ENCODE data around the gene MMP24.

The MMP24 gene

DNA sequence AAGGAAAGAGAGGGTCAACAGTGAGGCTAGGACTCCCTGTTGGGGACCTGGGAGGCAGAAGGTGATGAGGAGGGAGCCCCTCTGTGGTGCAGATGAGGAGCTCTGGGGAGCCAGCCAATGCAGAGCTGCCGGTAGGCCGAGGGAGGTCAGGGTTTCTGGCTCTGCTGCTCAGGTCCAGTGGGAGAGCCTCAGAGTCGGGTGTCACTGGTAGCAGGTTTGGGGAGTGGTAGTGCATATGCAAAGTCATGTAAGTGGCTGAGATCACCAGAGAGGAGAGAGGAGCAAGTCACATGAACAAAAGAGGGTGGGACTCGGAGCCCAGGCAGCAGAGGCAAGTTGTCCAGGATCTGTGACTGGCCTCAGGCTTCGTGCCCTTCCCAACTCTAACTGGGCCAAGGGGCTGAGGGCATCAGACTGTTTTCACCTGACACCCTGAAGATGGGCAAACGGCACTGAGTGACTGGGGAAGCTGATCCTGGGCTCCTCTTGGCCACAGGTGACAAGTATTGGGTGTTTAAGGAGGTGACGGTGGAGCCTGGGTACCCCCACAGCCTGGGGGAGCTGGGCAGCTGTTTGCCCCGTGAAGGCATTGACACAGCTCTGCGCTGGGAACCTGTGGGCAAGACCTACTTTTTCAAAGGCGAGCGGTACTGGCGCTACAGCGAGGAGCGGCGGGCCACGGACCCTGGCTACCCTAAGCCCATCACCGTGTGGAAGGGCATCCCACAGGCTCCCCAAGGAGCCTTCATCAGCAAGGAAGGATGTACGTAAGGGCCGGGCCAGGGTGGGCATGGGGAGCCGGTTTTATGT, 44.8 kb downstream of the MMP24 start:
- no peak overlapping the region for H3K27ac ChIP-seq (ENCODE audit: low read length)
- peaks cover 14 to 39% of the 10 kb centered on the region in 2 donors for H3K36me3 ChIP-seq (ENCODE audit: control insufficient read depth in 2 of 2, insufficient read depth in 2 of 2, low read length in 2 of 2)
- no peaks in the 10 kb centered on the region for H3K27me3 ChIP-seq (ENCODE audit: control insufficient read depth in 1 of 2, insufficient read depth in 2 of 2, low read length in 2 of 2)
- no peak overlapping the region for H3K9ac ChIP-seq (ENCODE audit: low read length in 2 of 2)
- peaks cover 15% of the 10 kb centered on the region for H3K4me1 ChIP-seq (ENCODE audit: control insufficient read depth, insufficient read depth, low read length)
- H3K9me3 ChIP-seq (ENCODE audit: control insufficient read depth in 2 of 2, low read length in 2 of 2): no peaks in the 10 kb centered on the region
- no peak overlapping the region for H3K4me3 ChIP-seq (ENCODE audit: low read length in 2 of 2)

DNA sequence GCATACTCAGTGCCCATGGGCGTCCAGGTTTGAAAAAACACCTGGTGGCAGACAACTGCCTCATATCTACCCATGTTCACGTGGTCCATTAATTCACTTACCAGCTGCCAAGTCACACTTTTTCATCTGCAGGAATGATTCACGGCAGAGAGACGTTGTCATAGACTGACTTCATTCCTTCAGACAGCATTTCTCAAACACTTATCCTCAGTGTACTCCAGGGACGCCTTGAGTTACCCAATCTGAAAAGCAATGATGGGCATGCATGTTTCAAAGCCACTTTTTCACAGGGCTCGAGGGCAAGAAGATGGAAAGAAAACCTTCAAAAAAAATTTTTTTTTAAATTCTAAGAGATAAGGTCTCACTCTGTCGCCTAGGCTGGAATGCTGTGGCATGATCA, 45.4 kb downstream of the MMP24 start:
- Histone ChIP-seq H3K4me1 (ENCODE audit: control insufficient read depth, insufficient read depth, low read length) (peaks cover 20% of the 10 kb centered on the region), H3K36me3 (ENCODE audit: control insufficient read depth in 2 of 2, insufficient read depth in 2 of 2, low read length in 2 of 2) (peaks cover 11 to 35% of the 10 kb centered on the region in 2 donors), H3K4me3 (ENCODE audit: low read length in 2 of 2) (no peak overlapping the region), H3K27ac (ENCODE audit: low read length) (no peak overlapping the region), H3K27me3 (ENCODE audit: control insufficient read depth in 1 of 2, insufficient read depth in 2 of 2, low read length in 2 of 2) (no peaks in the 10 kb centered on the region), H3K9ac (ENCODE audit: low read length in 2 of 2) (no peak overlapping the region), H3K9me3 (ENCODE audit: control insufficient read depth in 2 of 2, low read length in 2 of 2) (no peaks in the 10 kb centered on the region)

DNA sequence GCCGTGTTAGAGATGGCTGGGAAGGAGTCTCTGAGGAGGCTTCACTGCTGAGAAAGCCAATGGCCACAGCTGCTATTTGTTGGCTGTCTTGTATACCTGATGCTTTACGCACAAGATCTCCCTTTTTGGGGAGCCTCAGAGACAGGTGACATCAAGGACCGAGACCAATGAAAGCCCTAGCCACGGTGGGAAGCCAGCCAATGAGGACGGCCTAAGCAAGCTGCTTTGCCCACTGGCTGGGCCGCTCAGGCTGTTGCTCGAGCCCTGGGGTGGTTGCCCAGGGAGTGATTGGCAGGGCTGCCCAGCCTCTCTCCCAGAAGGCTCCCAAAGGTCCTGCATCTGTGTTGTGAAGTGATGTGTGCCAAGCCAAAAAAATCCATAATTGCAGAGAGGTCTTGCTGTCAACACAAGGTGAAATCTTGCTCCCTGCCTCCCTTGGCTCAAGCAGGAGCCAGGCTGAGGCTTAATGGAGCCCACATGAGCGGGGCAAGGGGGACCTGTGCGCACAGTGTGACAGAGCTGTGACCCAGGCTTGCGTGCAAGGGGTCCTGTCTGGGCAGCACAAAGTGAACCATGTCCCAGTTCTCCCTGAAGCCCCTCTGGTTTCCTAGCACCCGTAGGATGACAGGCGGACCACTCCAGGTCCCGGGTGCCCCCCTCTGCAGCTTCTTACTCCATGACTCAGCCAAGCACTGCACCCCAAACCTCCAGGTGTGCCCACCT, 47.1 kb downstream of the MMP24 start:
- peaks cover 11 to 26% of the 10 kb centered on the region in 2 donors for H3K36me3 ChIP-seq (ENCODE audit: control insufficient read depth in 2 of 2, insufficient read depth in 2 of 2, low read length in 2 of 2)
- H3K27me3 ChIP-seq (ENCODE audit: control insufficient read depth in 1 of 2, insufficient read depth in 2 of 2, low read length in 2 of 2): no peaks in the 10 kb centered on the region
- no peak overlapping the region for H3K9ac ChIP-seq (ENCODE audit: low read length in 2 of 2)
- no peaks in the 10 kb centered on the region for H3K9me3 ChIP-seq (ENCODE audit: control insufficient read depth in 2 of 2, low read length in 2 of 2)
- H3K4me1 ChIP-seq (ENCODE audit: control insufficient read depth, insufficient read depth, low read length): peaks cover 29% of the 10 kb centered on the region
- no peak overlapping the region for H3K4me3 ChIP-seq (ENCODE audit: low read length in 2 of 2)
- no peak overlapping the region for H3K27ac ChIP-seq (ENCODE audit: low read length)

DNA sequence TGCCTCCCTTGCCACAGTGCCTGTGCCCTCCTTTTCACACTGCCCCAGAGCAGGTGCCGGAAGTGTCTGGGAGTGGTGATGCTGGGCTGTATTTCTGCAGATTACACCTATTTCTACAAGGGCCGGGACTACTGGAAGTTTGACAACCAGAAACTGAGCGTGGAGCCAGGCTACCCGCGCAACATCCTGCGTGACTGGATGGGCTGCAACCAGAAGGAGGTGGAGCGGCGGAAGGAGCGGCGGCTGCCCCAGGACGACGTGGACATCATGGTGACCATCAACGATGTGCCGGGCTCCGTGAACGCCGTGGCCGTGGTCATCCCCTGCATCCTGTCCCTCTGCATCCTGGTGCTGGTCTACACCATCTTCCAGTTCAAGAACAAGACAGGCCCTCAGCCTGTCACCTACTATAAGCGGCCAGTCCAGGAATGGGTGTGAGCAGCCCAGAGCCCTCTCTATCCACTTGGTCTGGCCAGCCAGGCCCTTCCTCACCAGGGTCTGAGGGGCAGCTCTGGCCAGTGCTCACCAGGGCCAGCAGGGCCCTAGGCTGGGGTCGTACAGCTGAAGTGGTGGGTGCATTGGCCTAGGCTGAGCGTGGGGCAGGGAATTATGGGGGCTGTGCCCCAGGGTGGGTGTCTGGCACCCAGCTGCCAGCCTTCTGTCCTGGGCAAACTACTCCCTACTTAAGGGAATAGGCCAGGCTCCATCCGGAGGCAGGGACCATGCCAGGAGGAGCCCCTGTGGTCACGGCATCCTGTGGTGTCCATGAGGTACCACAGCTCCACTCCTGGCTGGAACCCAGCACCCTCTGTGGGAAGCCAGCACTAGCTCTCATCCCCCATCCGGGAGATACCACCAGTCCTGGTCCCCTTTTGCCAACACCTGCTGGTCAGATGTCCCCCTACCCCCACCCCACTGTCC, 47.9 kb downstream of the MMP24 start:
- H3K9me3 ChIP-seq (ENCODE audit: control insufficient read depth in 2 of 2, low read length in 2 of 2): no peaks in the 10 kb centered on the region
- no peak overlapping the region for H3K27ac ChIP-seq (ENCODE audit: low read length)
- no peak overlapping the region for H3K9ac ChIP-seq (ENCODE audit: low read length in 2 of 2)
- H3K4me1 ChIP-seq (ENCODE audit: control insufficient read depth, insufficient read depth, low read length): peaks cover 26% of the 10 kb centered on the region
- no peaks in the 10 kb centered on the region for H3K27me3 ChIP-seq (ENCODE audit: control insufficient read depth in 1 of 2, insufficient read depth in 2 of 2, low read length in 2 of 2)
- H3K4me3 ChIP-seq (ENCODE audit: low read length in 2 of 2): no peak overlapping the region
- H3K36me3 ChIP-seq (ENCODE audit: control insufficient read depth in 2 of 2, insufficient read depth in 2 of 2, low read length in 2 of 2): peaks cover 19 to 33% of the 10 kb centered on the region in 2 donors

DNA sequence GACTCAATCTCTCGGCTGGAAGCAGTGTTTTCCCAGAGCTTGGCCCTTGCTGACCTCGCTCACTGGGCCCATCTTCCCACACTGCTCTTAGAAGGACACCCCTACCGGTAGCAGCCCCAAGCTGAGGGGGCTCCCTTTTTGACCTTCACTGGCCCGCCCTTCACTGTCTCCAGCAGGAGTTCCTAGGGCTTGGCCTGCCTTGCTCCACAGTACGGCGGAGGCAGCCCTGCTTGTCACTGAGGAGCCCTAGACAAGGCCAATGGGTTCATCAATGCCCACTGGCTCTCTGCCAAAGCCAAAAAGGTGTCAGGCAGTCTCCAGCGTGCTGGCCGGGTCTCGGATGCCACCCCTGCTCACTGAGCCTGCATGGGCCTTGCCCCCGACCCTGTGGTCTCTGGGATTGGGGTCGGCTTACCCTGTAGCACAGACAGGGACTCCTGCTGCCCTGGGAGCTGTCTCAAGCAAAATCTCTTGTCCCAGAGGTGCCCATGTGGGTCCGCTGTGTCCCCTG, 49.3 kb downstream of the MMP24 start:
- no peak overlapping the region for H3K4me3 ChIP-seq (ENCODE audit: low read length in 2 of 2)

DNA sequence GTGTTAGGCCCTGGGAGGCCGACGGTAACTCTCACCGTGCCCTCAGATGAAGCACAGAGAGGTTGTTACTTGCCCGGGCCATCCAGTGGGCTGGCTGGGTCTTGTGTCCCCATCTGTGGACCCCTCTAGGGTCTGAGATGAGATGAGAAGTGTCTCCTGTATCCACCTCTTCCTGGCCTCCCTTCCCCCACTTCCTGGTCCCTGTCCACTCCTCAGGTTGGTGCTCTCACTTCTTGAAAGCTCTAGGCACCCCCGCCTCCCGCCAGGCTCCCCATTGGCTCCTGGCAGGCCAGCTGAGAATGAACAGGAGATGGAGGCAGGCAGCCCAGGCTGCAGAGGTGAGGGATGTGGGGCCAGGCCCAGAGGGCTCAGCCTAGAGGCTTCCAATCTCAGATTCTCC, 49.9 kb downstream of the MMP24 start:
- Histone ChIP-seq H3K9ac (ENCODE audit: low read length in 2 of 2) (peak overlapping the region; percentile 22 to 94), H3K4me1 (ENCODE audit: control insufficient read depth, insufficient read depth, low read length) (peaks cover 26% of the 10 kb centered on the region), H3K36me3 (ENCODE audit: control insufficient read depth in 2 of 2, insufficient read depth in 2 of 2, low read length in 2 of 2) (peaks cover 27 to 33% of the 10 kb centered on the region in 2 donors), H3K9me3 (ENCODE audit: control insufficient read depth in 2 of 2, low read length in 2 of 2) (no peaks in the 10 kb centered on the region), H3K27me3 (ENCODE audit: control insufficient read depth in 1 of 2, insufficient read depth in 2 of 2, low read length in 2 of 2) (no peaks in the 10 kb centered on the region), H3K4me3 (ENCODE audit: low read length in 2 of 2) (peak overlapping the region in 1 of 2 donors; percentile 88), H3K27ac (ENCODE audit: low read length) (peak overlapping the region; percentile 11)

More for the DNA sequence above, 49.3 kb downstream of the MMP24 start:
- Histone ChIP-seq H3K27me3 (ENCODE audit: control insufficient read depth in 1 of 2, insufficient read depth in 2 of 2, low read length in 2 of 2) (no peaks in the 10 kb centered on the region), H3K27ac (ENCODE audit: low read length) (no peak overlapping the region), H3K9me3 (ENCODE audit: control insufficient read depth in 2 of 2, low read length in 2 of 2) (no peaks in the 10 kb centered on the region), H3K36me3 (ENCODE audit: control insufficient read depth in 2 of 2, insufficient read depth in 2 of 2, low read length in 2 of 2) (peaks cover 26 to 37% of the 10 kb centered on the region in 2 donors), H3K9ac (ENCODE audit: low read length in 2 of 2) (peak overlapping the region in 1 of 2 donors; percentile 29), H3K4me1 (ENCODE audit: control insufficient read depth, insufficient read depth, low read length) (peaks cover 26% of the 10 kb centered on the region)

DNA sequence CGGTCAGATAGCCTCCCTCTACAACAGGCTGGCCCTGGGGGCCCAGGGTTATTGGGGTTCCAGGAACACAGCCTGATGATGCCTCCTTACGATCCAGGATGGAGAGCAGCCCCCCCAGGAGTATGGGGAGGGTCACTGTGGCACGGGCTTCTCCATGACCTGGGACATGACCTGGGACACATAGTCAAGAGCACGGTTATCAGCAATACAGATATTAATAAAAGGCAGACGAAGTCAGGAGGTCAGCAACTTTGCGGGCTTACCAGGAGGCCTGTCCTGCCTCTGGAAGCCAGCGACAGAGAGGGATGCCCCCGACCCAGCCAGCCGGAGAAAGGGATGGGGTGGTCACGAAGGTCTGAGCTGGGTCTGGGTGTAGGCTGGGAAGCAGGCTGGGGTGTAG, 50.6 kb downstream of the MMP24 start:
- peaks cover 22 to 30% of the 10 kb centered on the region in 2 donors for H3K36me3 ChIP-seq (ENCODE audit: control insufficient read depth in 2 of 2, insufficient read depth in 2 of 2, low read length in 2 of 2)
- H3K27ac ChIP-seq (ENCODE audit: low read length): peak overlapping the region; percentile 80
- H3K4me1 ChIP-seq (ENCODE audit: control insufficient read depth, insufficient read depth, low read length): peaks cover 26% of the 10 kb centered on the region
- no peaks in the 10 kb centered on the region for H3K9me3 ChIP-seq (ENCODE audit: control insufficient read depth in 2 of 2, low read length in 2 of 2)
- H3K4me3 ChIP-seq (ENCODE audit: low read length in 2 of 2): peak overlapping the region; percentile 88
- peak overlapping the region; percentile 85 to 94 for H3K9ac ChIP-seq (ENCODE audit: low read length in 2 of 2)
- H3K27me3 ChIP-seq (ENCODE audit: control insufficient read depth in 1 of 2, insufficient read depth in 2 of 2, low read length in 2 of 2): no peaks in the 10 kb centered on the region

DNA sequence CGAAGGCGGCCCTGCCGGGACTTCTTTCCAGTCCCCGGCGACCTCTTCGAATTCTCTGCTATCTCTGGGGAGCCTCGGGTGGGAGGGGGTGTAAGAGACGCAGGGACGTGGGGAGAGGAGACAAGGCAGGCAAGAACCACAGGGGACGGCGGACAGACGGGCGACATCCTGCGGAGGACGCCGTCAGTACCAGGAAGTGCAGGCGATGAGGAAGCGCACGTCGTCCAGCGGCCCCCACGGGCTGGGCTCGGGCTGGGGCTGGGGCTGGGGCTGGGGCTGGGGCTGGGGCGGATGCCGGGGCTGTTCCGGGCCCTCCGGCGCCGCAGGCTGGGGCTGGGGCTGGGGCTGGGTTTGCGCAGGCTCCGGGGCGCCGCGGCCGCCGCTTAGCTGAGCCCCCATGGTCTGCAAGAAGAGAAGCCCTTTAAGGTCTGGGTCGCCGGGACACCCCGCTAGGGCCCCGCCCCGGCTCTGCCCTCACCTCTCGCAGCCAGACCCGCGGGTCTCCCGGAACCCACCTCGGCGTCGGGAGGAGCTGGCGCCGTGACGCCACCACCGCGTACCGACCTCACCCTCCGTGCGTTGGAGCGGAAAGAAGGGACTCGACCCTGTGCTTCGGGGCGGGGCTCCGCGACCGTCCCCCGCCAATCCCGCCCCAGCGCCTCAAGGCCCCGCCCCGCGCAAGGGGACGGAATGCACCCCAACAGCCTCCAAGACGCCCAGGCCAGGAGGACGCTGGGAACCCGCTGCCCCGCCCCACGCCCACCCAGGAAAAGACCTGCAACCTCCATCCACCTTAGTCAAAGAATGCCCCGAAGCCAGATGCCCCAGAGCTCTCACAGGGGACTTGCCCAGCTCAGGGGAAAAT, 51.3 kb downstream of the MMP24 start, which contains the start of gene MMP24OS:
Gene MMP24OS, minus strand, starts transcription at position 592 of the 865 bp plus-strand sequence. Its CDS starts 193 bp downstream, at position 399.
- Histone ChIP-seq H3K27me3 (ENCODE audit: control insufficient read depth in 1 of 2, insufficient read depth in 2 of 2, low read length in 2 of 2) (no peaks in the 10 kb centered on the region), H3K9ac (ENCODE audit: low read length in 2 of 2) (peak within 1 kb of the TSS; percentile 85 to 94), H3K4me3 (ENCODE audit: low read length in 2 of 2) (peak within 1 kb of the TSS; percentile 88), H3K9me3 (ENCODE audit: control insufficient read depth in 2 of 2, low read length in 2 of 2) (no peaks in the 10 kb centered on the region), H3K4me1 (ENCODE audit: control insufficient read depth, insufficient read depth, low read length) (peaks cover 26% of the 10 kb centered on the region), H3K27ac (ENCODE audit: low read length) (peak within 1 kb of the TSS; percentile 80), H3K36me3 (ENCODE audit: control insufficient read depth in 2 of 2, insufficient read depth in 2 of 2, low read length in 2 of 2) (peaks cover 22 to 30% of the 10 kb centered on the region in 2 donors)

DNA sequence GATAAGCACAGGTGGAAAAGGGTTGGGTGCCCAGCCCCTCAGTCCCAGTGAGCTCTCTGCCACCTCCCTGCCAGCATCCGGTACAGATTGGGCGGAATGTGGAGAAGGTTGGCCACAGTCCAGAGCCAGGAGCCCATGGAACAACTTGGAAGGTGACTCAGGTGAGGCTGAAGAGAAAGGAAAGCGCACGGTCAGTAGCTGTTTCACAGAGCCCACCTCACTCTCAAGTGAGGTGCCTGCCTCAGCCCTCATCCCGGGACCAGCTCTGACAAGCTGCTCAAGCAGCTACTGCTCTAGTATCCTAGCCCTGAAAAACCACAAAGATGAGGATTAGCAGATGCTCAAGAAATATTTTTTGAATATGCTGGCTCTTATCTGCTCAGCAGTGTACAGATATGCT, 52.5 kb downstream of the MMP24 start:
- Histone ChIP-seq H3K4me3 (ENCODE audit: low read length in 2 of 2) (no peak overlapping the region), H3K4me1 (ENCODE audit: control insufficient read depth, insufficient read depth, low read length) (peaks cover 34% of the 10 kb centered on the region), H3K9ac (ENCODE audit: low read length in 2 of 2) (peak overlapping the region in 1 of 2 donors; percentile 21), H3K27me3 (ENCODE audit: control insufficient read depth in 1 of 2, insufficient read depth in 2 of 2, low read length in 2 of 2) (no peaks in the 10 kb centered on the region), H3K36me3 (ENCODE audit: control insufficient read depth in 2 of 2, insufficient read depth in 2 of 2, low read length in 2 of 2) (peaks cover 22 to 29% of the 10 kb centered on the region in 2 donors), H3K9me3 (ENCODE audit: control insufficient read depth in 2 of 2, low read length in 2 of 2) (no peaks in the 10 kb centered on the region), H3K27ac (ENCODE audit: low read length) (peak overlapping the region; percentile 80)
